Fibroblast of mammary gland (primary cell): ENCODE data around the gene ETHE1.
A peak's percentile ranks its signal among the peaks of the same experiment; 100 is the strongest.

Experiments used
- DNase-seq: peaks from one replicate; pipeline ENCODE4 v3.0.0-alpha.2; 2010; ENCODE audit warnings: low read depth
- H3K4me3 ChIP-seq: 2 replicates; pipeline ENCODE4 v1.5.1; 2011; ENCODE audit warnings: low read depth, mild to moderate bottlenecking, low read length, moderate library complexity; ENCODE audit not compliant: control insufficient read depth
- TF ChIP-seq, protein P1 (sequence below): conservative IDR thresholded peaks from 2 replicates; pipeline ENCODE4 v1.5.1; 2011; ENCODE audit warnings: low read depth, low read length, inconsistent platforms; ENCODE audit not compliant: control insufficient read depth, insufficient read depth

The ETHE1 gene

DNA sequence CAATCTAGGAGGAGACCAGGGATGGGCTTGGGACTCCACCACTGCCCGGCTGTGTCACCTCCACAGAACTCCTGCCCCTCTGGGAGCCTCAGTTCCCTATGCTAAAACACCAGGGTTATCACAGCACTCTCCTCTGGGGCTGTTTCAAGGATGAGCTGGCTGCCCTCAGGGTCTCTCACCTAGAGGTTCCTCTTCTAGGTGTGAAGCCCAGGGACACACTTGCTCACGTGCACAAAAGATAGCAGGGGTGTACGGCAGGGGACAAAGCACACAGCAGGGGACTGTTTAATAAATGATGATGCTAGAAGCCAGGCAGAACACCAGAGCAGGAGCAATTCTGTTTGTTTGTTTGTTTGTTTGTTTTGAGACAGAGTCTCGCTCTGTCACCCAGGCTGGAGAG lies 44.8 kb downstream of the ETHE1 start:
- TF ChIP-seq, protein P1, sequence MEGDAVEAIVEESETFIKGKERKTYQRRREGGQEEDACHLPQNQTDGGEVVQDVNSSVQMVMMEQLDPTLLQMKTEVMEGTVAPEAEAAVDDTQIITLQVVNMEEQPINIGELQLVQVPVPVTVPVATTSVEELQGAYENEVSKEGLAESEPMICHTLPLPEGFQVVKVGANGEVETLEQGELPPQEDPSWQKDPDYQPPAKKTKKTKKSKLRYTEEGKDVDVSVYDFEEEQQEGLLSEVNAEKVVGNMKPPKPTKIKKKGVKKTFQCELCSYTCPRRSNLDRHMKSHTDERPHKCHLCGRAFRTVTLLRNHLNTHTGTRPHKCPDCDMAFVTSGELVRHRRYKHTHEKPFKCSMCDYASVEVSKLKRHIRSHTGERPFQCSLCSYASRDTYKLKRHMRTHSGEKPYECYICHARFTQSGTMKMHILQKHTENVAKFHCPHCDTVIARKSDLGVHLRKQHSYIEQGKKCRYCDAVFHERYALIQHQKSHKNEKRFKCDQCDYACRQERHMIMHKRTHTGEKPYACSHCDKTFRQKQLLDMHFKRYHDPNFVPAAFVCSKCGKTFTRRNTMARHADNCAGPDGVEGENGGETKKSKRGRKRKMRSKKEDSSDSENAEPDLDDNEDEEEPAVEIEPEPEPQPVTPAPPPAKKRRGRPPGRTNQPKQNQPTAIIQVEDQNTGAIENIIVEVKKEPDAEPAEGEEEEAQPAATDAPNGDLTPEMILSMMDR = no peak
- DNase-seq = no peak
- H3K4me3 ChIP-seq = no peak overlapping the region

DNA sequence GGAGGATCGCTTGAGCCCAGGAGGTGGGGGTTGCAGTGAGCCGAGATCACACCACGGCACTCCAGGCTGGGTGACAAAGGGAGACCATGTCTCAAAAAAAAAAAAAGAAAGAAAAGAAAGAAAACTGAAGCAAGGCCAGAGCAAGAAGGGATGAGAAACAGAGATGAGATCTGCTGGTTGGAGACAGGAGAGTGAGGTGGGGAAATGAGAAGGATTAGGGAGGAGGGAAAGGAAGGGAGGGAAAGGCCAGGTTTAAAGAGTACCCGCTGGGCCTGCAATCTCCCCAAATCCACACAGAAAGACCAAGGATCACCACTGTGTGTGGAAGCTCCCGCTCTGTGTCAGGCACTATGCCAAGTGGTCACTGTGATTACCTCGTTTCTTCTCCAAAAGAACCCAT lies 45.3 kb downstream of the ETHE1 start:
- no peak for DNase-seq
- TF ChIP-seq, protein P1 = no peak
- no peak overlapping the region for H3K4me3 ChIP-seq

DNA sequence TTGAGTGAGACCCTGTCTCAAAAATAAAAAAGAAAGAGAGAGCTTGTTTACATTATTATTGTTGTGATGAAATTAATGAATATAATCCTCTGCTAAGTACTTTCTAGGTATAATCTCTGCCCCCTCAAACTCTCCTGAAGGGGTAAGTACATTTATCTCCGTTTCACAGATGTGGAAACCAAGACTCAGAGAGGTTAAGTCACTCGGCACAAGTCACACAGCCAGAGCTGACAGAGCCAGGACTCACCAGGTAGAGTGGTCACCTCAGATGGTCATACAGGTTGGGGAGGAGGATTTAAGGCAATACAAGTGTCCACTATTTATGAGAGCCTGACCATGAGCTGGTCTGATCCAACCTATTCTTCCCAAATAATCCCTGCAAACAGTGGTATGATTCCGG lies 46.4 kb downstream of the ETHE1 start:
- no peak for DNase-seq
- H3K4me3 ChIP-seq = no peak overlapping the region
- TF ChIP-seq, protein P1 = no peak

DNA sequence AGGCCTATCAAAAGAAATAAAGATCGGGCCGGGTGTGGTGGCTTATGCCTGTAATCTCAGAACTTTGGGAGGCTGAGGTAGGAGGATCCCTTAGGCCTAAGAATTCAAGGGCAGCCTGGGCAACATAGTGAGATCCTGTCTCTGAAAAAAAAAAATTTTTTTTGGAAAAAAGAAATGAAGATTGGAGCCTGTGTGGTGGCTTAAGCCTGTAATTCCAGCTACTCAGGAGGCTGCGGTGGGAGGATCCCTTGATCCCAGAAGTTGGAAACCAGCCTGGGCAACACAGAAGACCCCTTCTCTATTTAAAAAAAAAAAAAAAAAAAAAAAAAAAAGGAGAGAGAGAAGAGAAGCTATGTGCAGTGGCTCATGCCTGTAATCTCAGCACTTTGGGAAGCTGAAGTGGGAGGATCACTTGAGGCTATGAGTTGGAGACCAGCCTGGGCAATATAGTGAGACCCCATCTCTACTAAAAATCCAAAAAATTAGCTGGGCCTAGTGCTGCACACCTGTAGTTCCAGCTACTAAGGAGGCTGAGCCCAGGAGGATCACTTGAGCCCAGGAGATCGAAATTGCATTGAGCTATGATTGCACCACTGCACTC lies 46.9 kb downstream of the ETHE1 start:
- TF ChIP-seq, protein P1 = no peak
- DNase-seq = no peak
- no peak overlapping the region for H3K4me3 ChIP-seq

DNA sequence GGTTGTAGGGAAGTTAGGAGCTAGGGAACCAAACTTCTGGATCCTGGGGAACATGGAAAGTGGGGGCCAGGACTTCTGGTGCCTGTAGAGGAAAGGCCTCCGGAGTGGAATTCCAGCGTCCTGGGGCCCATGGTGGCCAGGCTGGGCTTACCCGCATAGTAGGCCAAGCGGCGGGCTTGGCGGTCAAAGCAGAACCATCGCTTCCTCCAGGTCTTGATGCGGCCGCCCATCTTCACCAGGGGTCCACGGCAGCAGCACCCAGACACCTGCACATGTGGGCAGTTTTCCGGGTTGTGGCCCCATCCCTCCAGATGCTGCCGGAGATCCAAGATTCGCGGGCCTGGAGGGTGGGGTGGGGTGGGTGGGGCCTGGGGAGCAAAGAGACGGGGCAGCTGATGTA lies 47.8 kb downstream of the ETHE1 start:
- DNase-seq = no peak
- TF ChIP-seq, protein P1 = no peak
- H3K4me3 ChIP-seq = no peak overlapping the region

DNA sequence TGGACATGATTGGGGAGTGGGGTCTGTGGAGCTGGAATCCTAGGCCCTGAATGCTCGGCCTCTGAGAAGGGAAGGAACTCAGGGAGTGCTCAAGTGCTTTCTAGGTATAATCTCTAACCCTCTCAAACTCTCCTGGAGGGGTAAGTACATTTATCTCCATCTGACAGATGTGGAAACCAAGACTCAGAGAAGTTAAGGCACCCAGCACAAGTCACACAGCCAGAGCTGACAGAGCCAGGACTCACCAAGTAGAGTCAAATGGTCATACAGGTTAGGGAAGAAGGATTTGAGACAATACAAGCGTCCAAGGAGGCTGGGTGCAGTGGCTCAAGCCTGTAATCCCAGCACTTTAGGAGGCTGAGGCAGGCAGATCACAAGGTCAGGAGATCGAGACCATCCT lies 48.7 kb downstream of the ETHE1 start:
- H3K4me3 ChIP-seq = no peak overlapping the region
- TF ChIP-seq, protein P1 = no peak
- DNase-seq = no peak

DNA sequence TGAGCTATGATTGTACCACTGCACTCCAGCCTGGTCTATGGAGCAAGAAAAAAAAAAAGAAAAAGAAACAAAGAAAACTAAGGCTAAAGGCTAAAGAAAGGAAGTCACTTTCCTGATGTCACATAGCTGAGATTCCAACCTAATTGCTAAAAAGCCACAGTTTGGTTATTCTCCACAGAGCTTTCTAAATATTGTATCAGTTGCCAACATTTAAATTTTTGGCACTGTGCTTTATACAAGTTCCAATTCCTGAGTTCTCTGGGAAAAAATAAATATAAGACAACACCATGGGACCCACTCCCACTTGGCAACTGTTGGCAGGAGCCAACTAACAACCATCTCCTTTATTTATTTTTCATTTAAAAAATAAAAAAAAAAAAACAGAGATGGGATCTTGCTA lies 50.4 kb downstream of the ETHE1 start:
- DNase-seq = peak; percentile 71
- TF ChIP-seq, protein P1 = no peak
- no peak overlapping the region for H3K4me3 ChIP-seq
